ENCODE measurements around the gene VPS13C.
"Not testable (repeated sequence)": the region's sequence is repeated elsewhere in the genome, so short reads cannot be mapped to it uniquely, and the experiment has no call there.

VPS13C gene

GRCh38 chr15:62071711-62072308 lies 11.6 kb upstream of the VPS13C start:
- in situ Hi-C loops (cut with MboI; ENCODE audit: low sequenced_read_pairs): no loop called here

GRCh38 chr15:62069551-62069950 lies 9.3 kb upstream of the VPS13C start:
- in situ Hi-C loops (cut with MboI; ENCODE audit: low sequenced_read_pairs): no loop called here

- in situ Hi-C loops (cut with MboI; ENCODE audit: low sequenced_read_pairs): no loop called here
These were observed 8.5 kb upstream of the VPS13C start for GRCh38 chr15:62068810-62069167.

- in situ Hi-C loops (cut with MboI; ENCODE audit: low sequenced_read_pairs): no loop called here
These were observed 8.0 kb upstream of the VPS13C start for GRCh38 chr15:62068071-62068809.

- in situ Hi-C loops (cut with MboI; ENCODE audit: low sequenced_read_pairs): no loop called here
These were observed 7.3 kb upstream of the VPS13C start for GRCh38 chr15:62067448-62068044.

- in situ Hi-C loops (cut with MboI; ENCODE audit: low sequenced_read_pairs): no loop called here
These were observed 6.6 kb upstream of the VPS13C start, which contains the start of gene C2CD4A for GRCh38 chr15:62066663-62067447. C2CD4A (plus strand) TSS chr15:62066977; CDS start chr15:62067614, 637 bp downstream.

GRCh38 chr15:62063825-62064635 lies 3.8 kb upstream of the VPS13C start:
- in situ Hi-C loops (cut with MboI; ENCODE audit: low sequenced_read_pairs): no loop called here

- in situ Hi-C loops (cut with MboI; ENCODE audit: low sequenced_read_pairs): no loop called here
These were observed 641 bp upstream of the VPS13C start for GRCh38 chr15:62060896-62061280.

- in situ Hi-C loops (cut with MboI; ENCODE audit: low sequenced_read_pairs): no loop called here
These were observed 483 bp downstream of the VPS13C start for GRCh38 chr15:62059816-62060112.

GRCh38 chr15:62059108-62059815 lies 985 bp downstream of the VPS13C start:
- in situ Hi-C loops (cut with MboI; ENCODE audit: low sequenced_read_pairs): no loop called here

GRCh38 chr15:62058327-62059028 lies 1.8 kb downstream of the VPS13C start:
- in situ Hi-C loops (cut with MboI; ENCODE audit: low sequenced_read_pairs): no loop called here

- in situ Hi-C loops (cut with MboI; ENCODE audit: low sequenced_read_pairs): no loop called here
These were observed 2.8 kb downstream of the VPS13C start for GRCh38 chr15:62057341-62057980.

- in situ Hi-C loops (cut with MboI; ENCODE audit: low sequenced_read_pairs): no loop called here
These were observed 5.3 kb downstream of the VPS13C start for GRCh38 chr15:62054979-62055378.

GRCh38 chr15:62053439-62054085 lies 6.7 kb downstream of the VPS13C start:
- in situ Hi-C loops (cut with MboI; ENCODE audit: low sequenced_read_pairs): no loop called here

- in situ Hi-C loops (cut with MboI; ENCODE audit: low sequenced_read_pairs): no loop called here
These were observed 7.5 kb downstream of the VPS13C start for GRCh38 chr15:62052713-62053112.

GRCh38 chr15:62051166-62051565 lies 9.1 kb downstream of the VPS13C start:
- in situ Hi-C loops (cut with MboI; ENCODE audit: low sequenced_read_pairs): no loop called here

GRCh38 chr15:62050115-62050514 lies 10.1 kb downstream of the VPS13C start:
- in situ Hi-C loops (cut with MboI; ENCODE audit: low sequenced_read_pairs): no loop called here

- in situ Hi-C loops (cut with MboI; ENCODE audit: low sequenced_read_pairs): not testable (repeated sequence)
These were observed 12.0 kb downstream of the VPS13C start for GRCh38 chr15:62048254-62048653.
